PC-9 (cell line): ENCODE data around the gene AGPAT3. TPM values are rescaled to one million over a fixed set of nuclear protein-coding genes. Genes with fewer than 3 reads are reported as not detected.

Experiments
- BruUV-seq: library from RNA; stranded (reverse); fragments of 400-500 nt; replicated peaks from 2 replicates; lab custom pipeline; 2021; lab: Mats Ljungman, UMichigan
- CTCF ChIA-PET: fragments of 300-600 bp; sonication (Branson Sonifier 250); formaldehyde crosslinking; loops from one replicate; lab custom pipeline; 2022; ENCODE audit warnings: antibody characterized with exemption; lab: Charles Lee
- POLR2A ChIA-PET: fragments of 300-600 bp; sonication (Branson Sonifier 250); formaldehyde crosslinking; loops from one replicate; lab custom pipeline; 2022; ENCODE audit warnings: antibody characterized with exemption; ENCODE audit not compliant: unreplicated experiment; lab: Charles Lee
- DNase-seq, 2 experiments: peaks; one replicate each; pipeline versions ENCODE4 v3.0.0 to v3.0.0-alpha.2; 2015 to 2022; ENCODE audit warnings: mixed read lengths in 1 of 2
- H2AFZ ChIP-seq: fragments of 200-600 bp; sonication (generic); 2 replicates; pipeline ENCODE4 v1.8.1; 2017; ENCODE audit warnings: antibody characterized with exemption
- H3F3A ChIP-seq: fragments of 200-600 bp; sonication (generic); 2 replicates; pipeline ENCODE4 v1.8.1; 2017; ENCODE audit warnings: antibody characterized with exemption, mild to moderate bottlenecking, low read depth; ENCODE audit not compliant: insufficient read depth
- H3K27ac ChIP-seq: fragments of 200-600 bp; sonication (generic); 2 replicates; pipeline ENCODE4 v1.6.1; 2016; ENCODE audit warnings: mixed run types
- H3K27me3 ChIP-seq: fragments of 200-600 bp; sonication (generic); 2 replicates; pipeline ENCODE4 v1.6.1; 2016; ENCODE audit warnings: low read depth, mixed run types; ENCODE audit not compliant: insufficient read depth
- H3K36me3 ChIP-seq: fragments of 200-600 bp; sonication (generic); 2 replicates; pipeline ENCODE4 v1.6.1; 2016; ENCODE audit warnings: low read depth, mixed run types
- H3K4me1 ChIP-seq: fragments of 200-600 bp; sonication (generic); replicated peaks from 2 replicates; pipeline ENCODE4 v1.6.1; 2016; ENCODE audit warnings: mixed run types; ENCODE audit not compliant: insufficient read depth
- H3K4me2 ChIP-seq: fragments of 200-600 bp; sonication (generic); 2 replicates; pipeline ENCODE4 v1.6.1; 2017; ENCODE audit warnings: mixed run types
- H3K4me3 ChIP-seq: fragments of 200-600 bp; sonication (generic); 2 replicates; pipeline ENCODE4 v1.6.1; 2016; ENCODE audit warnings: mixed run types
- H3K79me2 ChIP-seq: fragments of 200-600 bp; sonication (generic); 2 replicates; pipeline ENCODE4 v1.6.1; 2017; ENCODE audit warnings: low read depth, mixed run types
- H3K9me2 ChIP-seq: fragments of 200-600 bp; sonication (generic); 2 replicates; pipeline ENCODE4 v1.8.1; 2017; ENCODE audit warnings: mild to moderate bottlenecking; ENCODE audit not compliant: insufficient read depth
- H3K9me3 ChIP-seq: fragments of 200-600 bp; sonication (generic); 2 replicates; pipeline ENCODE4 v1.8.1; 2016; ENCODE audit warnings: low read depth; ENCODE audit not compliant: insufficient read depth
- H4K20me1 ChIP-seq: fragments of 200-600 bp; sonication (generic); 2 replicates; pipeline ENCODE4 v1.8.1; 2017; ENCODE audit not compliant: insufficient read depth
- EZH2 ChIP-seq: fragments of 200-600 bp; sonication (generic); IDR thresholded peaks from 2 replicates; pipeline ENCODE4 v1.8.0; 2017; ENCODE audit warnings: antibody characterized with exemption, low read depth
- intact Hi-C: fragments of 100-400 bp; cut with micrococcal nuclease; formaldehyde crosslinking; loops from one replicate; pipeline ENCODE4 v1.10.0; 2022; ENCODE audit not compliant: unreplicated experiment
- total RNA-seq: library from RNA; stranded (reverse); gene quantifications from 2 replicates; pipeline ENCODE4 v1.2.3, GENCODE V29; 2021
- TF ChIP-seq, protein P1 (sequence below): fragments of 200-600 bp; sonication (generic); conservative IDR thresholded peaks from 2 replicates; pipeline ENCODE4 v1.6.1; 2017; ENCODE audit warnings: mixed run types, antibody characterized with exemption, mild to moderate bottlenecking, moderate library complexity

Gene AGPAT3
- total RNA-seq, 1 experiment from 2014 or later: 39.0 TPM

DNA sequence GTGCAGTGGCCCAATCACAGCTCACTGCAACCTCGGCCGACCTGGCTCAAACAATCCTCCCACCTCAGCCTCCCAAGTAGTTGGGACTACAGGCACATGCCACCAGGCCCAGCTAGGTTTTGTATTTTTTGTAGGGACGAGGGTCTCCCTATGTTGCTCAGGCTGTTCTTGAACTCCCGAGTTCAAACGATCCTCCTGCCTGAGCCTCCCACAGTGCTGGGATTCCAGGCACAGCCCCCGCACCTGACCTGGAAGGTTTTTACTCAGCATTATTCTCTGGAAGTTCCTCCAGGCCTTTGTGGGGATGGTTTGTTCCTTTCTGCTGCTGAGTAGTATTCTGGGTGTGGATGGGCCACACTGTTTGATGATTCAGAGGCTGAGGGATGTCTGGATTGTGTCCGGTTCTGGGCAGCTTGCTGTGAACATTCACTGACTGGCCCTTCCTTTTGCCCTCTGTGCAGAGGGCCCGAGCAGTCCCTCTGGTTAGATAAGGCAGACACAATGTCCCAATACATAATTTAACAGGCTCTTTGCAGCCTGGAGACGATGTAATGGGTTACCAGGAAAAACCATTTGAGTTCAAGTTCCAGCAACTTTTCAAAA, 141.1 kb downstream of the AGPAT3 start:
- no peak overlapping the region for H2AFZ ChIP-seq
- peak; percentile 37 to 55 for DNase-seq
- no peaks in the 10 kb centered on the region for H3K9me3 ChIP-seq
- ChIA-PET CTCF (no interaction called here), POLR2A (no interaction called here)
- no TSS peak for BruUV-seq
- no peaks in the 10 kb centered on the region for H4K20me1 ChIP-seq
- H3K27ac ChIP-seq: peak overlapping the region; percentile 41; the same call in 1 of the 2 replicates
- TF ChIP-seq, protein P1, sequence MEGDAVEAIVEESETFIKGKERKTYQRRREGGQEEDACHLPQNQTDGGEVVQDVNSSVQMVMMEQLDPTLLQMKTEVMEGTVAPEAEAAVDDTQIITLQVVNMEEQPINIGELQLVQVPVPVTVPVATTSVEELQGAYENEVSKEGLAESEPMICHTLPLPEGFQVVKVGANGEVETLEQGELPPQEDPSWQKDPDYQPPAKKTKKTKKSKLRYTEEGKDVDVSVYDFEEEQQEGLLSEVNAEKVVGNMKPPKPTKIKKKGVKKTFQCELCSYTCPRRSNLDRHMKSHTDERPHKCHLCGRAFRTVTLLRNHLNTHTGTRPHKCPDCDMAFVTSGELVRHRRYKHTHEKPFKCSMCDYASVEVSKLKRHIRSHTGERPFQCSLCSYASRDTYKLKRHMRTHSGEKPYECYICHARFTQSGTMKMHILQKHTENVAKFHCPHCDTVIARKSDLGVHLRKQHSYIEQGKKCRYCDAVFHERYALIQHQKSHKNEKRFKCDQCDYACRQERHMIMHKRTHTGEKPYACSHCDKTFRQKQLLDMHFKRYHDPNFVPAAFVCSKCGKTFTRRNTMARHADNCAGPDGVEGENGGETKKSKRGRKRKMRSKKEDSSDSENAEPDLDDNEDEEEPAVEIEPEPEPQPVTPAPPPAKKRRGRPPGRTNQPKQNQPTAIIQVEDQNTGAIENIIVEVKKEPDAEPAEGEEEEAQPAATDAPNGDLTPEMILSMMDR: no peak
- TF ChIP-seq EZH2: no peak
- intact Hi-C loops: no loop called here
- 0 out of 2 replicates have a peak, but pooled peaks cover 3% of the 10 kb centered on the region for H3K79me2 ChIP-seq
- H3K27me3 ChIP-seq: no peaks in the 10 kb centered on the region
- H3K36me3 ChIP-seq: no peaks in the 10 kb centered on the region
- H3K4me3 ChIP-seq: no peak overlapping the region
- H3F3A ChIP-seq: peaks cover 13% of the 10 kb centered on the region; the same call in 1 of the 2 replicates
- no peaks in the 10 kb centered on the region for H3K9me2 ChIP-seq
- peak overlapping the region; percentile 38; the same call in 1 of the 2 replicates for H3K4me2 ChIP-seq
- peaks cover 17% of the 10 kb centered on the region for H3K4me1 ChIP-seq

DNA sequence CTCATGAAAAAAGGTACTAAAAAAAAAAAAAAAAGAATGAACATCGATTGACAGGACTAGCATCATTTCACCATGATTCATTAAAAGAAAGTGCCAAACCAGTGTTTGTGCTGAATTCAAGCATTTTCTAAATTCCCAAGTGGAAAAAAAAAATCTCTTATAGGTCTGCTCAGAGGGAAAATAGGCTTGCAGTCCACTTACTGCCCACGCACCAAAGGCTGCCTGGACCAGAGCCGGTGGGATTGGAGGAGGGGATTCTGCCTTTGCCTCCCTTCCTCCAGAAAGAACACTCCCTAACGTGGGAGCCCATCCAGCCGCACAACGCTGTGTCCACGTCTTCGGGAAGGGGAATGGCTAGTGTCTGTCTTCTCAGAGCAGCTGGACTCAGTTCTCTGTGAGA, 141.6 kb downstream of the AGPAT3 start:
- CTCF ChIA-PET: no interaction called here
- BruUV-seq: no TSS peak
- intact Hi-C loops: no loop called here
- Histone ChIP-seq H3K9me2 (no peaks in the 10 kb centered on the region), H3K4me3 (no peak overlapping the region), H2AFZ (no peak overlapping the region), H3K9me3 (no peaks in the 10 kb centered on the region), H3K79me2 (0 out of 2 replicates have a peak, but pooled peaks cover 6% of the 10 kb centered on the region), H3K4me2 (peak overlapping the region; percentile 38; the same call in 1 of the 2 replicates), H4K20me1 (no peaks in the 10 kb centered on the region), H3F3A (peaks cover 13% of the 10 kb centered on the region; the same call in 1 of the 2 replicates), H3K36me3 (no peaks in the 10 kb centered on the region), H3K27ac (peak overlapping the region; percentile 41; the same call in 1 of the 2 replicates), H3K27me3 (no peaks in the 10 kb centered on the region), H3K4me1 (peaks cover 19% of the 10 kb centered on the region)
- POLR2A ChIA-PET: interaction anchor here (0.6 kb wide), 1 partner anchor 126 kb away, joined by 3 read pairs; no protein-coding TSS in a partner anchor
- no peak for DNase-seq
- TF ChIP-seq, protein P1: no peak
- no peak for TF ChIP-seq EZH2

DNA sequence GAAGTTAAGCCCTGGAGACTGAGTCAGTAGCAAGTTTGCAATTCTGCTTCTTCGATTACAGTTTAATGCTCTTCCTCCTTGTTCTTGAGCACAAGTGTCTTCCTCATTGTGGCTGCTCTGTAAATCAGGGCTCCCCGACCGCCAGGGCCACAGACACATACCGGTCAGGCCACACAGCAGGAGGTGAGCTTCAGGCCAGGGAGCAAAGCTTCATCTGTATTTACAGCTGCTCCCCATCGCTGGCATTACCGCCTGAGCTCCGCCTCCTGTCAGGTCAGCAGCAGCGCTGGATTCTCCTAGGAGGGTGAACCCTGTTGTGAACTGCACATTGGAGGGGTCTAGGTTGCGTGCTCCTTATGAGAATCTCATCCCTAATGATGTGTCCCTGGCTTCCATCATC, 145.4 kb downstream of the AGPAT3 start:
- Histone ChIP-seq H2AFZ (no peak overlapping the region), H3K27ac (no peak overlapping the region), H3K36me3 (no peaks in the 10 kb centered on the region), H3K9me2 (no peaks in the 10 kb centered on the region), H4K20me1 (peaks cover 22% of the 10 kb centered on the region), H3K27me3 (no peaks in the 10 kb centered on the region), H3F3A (peaks cover 13% of the 10 kb centered on the region; the same call in 1 of the 2 replicates), H3K79me2 (peaks cover 37% of the 10 kb centered on the region), H3K4me1 (peaks cover 29% of the 10 kb centered on the region), H3K4me3 (no peak overlapping the region), H3K4me2 (no peak overlapping the region), H3K9me3 (no peaks in the 10 kb centered on the region)
- intact Hi-C loops: no loop called here
- TF ChIP-seq, protein P1: no peak
- no peak for TF ChIP-seq EZH2
- POLR2A ChIA-PET: no interaction called here
- no peak for DNase-seq
- no TSS peak for BruUV-seq
- CTCF ChIA-PET: interaction anchor here (0.7 kb wide), 1 partner anchor 117 kb away, joined by 8 read pairs; no protein-coding TSS in a partner anchor
